AML-193 (cell line): ENCODE data around the gene PARM1.

ENCODE experiments used
- DNase-seq, 2 experiments: peaks; one replicate each; lab custom pipeline; 2025; lab: John Stamatoyannopoulos, UW

Gene PARM1

GRCh38 chr4:75081561-75081960 lies 148.6 kb downstream of the PARM1 start:
- DNase-seq, result no peak

- no peak for DNase-seq
Observed at GRCh38 chr4:75087416-75087815, 154.5 kb downstream of the PARM1 start.

- no peak for DNase-seq
Observed at GRCh38 chr4:75087865-75088264, 154.9 kb downstream of the PARM1 start.

GRCh38 chr4:75089206-75089605 lies 156.3 kb downstream of the PARM1 start:
- DNase-seq, result no peak

- DNase-seq, result no peak
Observed at GRCh38 chr4:75099321-75099720, 166.4 kb downstream of the PARM1 start.
